ENCODE measurements around the gene MACF1. TPM values are rescaled to one million over a fixed set of nuclear protein-coding genes. Genes with fewer than 3 reads are reported as not detected.

MACF1 gene
- total RNA-seq, 1 donor from 2014 or later = 296 TPM

- TF ChIP-seq CTCF (conservative IDR thresholded peaks at IDR 0.05; ENCODE audit: low read depth, low read length) = no peak
- no peak for DNase-seq (ENCODE audit: low read depth)
- no peak overlapping the region for H3K4me3 ChIP-seq (ENCODE audit: low read depth, low read length)
These were observed 40.2 kb upstream of the MACF1 start for GRCh38 chr1:39164256-39164655.

- DNase-seq (ENCODE audit: low read depth) = no peak
- no peak overlapping the region for H3K4me3 ChIP-seq (ENCODE audit: low read depth, low read length)
- TF ChIP-seq CTCF (conservative IDR thresholded peaks at IDR 0.05; ENCODE audit: low read depth, low read length) = no peak
These were observed 39.4 kb upstream of the MACF1 start for GRCh38 chr1:39165049-39165448.

- DNase-seq (ENCODE audit: low read depth) = no peak
- no peak for TF ChIP-seq CTCF (conservative IDR thresholded peaks at IDR 0.05; ENCODE audit: low read depth, low read length)
- no peak overlapping the region for H3K4me3 ChIP-seq (ENCODE audit: low read depth, low read length)
These were observed 39.0 kb upstream of the MACF1 start for GRCh38 chr1:39165488-39165887.

- TF ChIP-seq CTCF (conservative IDR thresholded peaks at IDR 0.05; ENCODE audit: low read depth, low read length) = no peak
- peak; percentile 61 for DNase-seq (ENCODE audit: low read depth)
- no peak overlapping the region for H3K4me3 ChIP-seq (ENCODE audit: low read depth, low read length)
These were observed 36.8 kb upstream of the MACF1 start for GRCh38 chr1:39167632-39168209.

GRCh38 chr1:39168301-39169080 lies 36.0 kb upstream of the MACF1 start:
- TF ChIP-seq CTCF (conservative IDR thresholded peaks at IDR 0.05; ENCODE audit: low read depth, low read length) = no peak
- DNase-seq (ENCODE audit: low read depth) = no peak
- no peak overlapping the region for H3K4me3 ChIP-seq (ENCODE audit: low read depth, low read length)

- TF ChIP-seq CTCF (conservative IDR thresholded peaks at IDR 0.05; ENCODE audit: low read depth, low read length) = no peak
- no peak overlapping the region for H3K4me3 ChIP-seq (ENCODE audit: low read depth, low read length)
- no peak for DNase-seq (ENCODE audit: low read depth)
These were observed 33.5 kb upstream of the MACF1 start for GRCh38 chr1:39170731-39171667.

All from epithelial cell of proximal tubule (primary cell).